ENCODE measurements around the gene UBAP2.
"Not testable (repeated sequence)": the region's sequence is repeated elsewhere in the genome, so short reads cannot be mapped to it uniquely, and the experiment has no call there.

UBAP2 gene

GRCh38 chr9:33962468-33962867 lies 86.2 kb downstream of the UBAP2 start:
- not testable (repeated sequence) for DNase-seq

- DNase-seq: no peak
Measured at GRCh38 chr9:33959725-33960124, 89.0 kb downstream of the UBAP2 start.

GRCh38 chr9:33956544-33956943 lies 92.1 kb downstream of the UBAP2 start:
- no peak for DNase-seq

GRCh38 chr9:33952066-33952465 lies 96.6 kb downstream of the UBAP2 start:
- DNase-seq: no peak

- DNase-seq: no peak
Measured at GRCh38 chr9:33950371-33950770, 98.3 kb downstream of the UBAP2 start.

- DNase-seq: no peak
Measured at GRCh38 chr9:33946779-33947535, 101.7 kb downstream of the UBAP2 start.

GRCh38 chr9:33943389-33943788 lies 105.3 kb downstream of the UBAP2 start:
- no peak for DNase-seq

- no peak for DNase-seq
Measured at GRCh38 chr9:33942471-33943083, 106.1 kb downstream of the UBAP2 start.

- no peak for DNase-seq
Measured at GRCh38 chr9:33939924-33940874, 108.5 kb downstream of the UBAP2 start.

- DNase-seq: no peak
Measured at GRCh38 chr9:33934188-33934878, 114.4 kb downstream of the UBAP2 start.

- DNase-seq: no peak
Measured at GRCh38 chr9:33932078-33932807, 116.4 kb downstream of the UBAP2 start.

- DNase-seq: no peak
Measured at GRCh38 chr9:33931326-33931725, 117.4 kb downstream of the UBAP2 start.

- DNase-seq: no peak
Measured at GRCh38 chr9:33927694-33928093, 121.0 kb downstream of the UBAP2 start.

- no peak for DNase-seq
Measured at GRCh38 chr9:33926746-33927485, 121.8 kb downstream of the UBAP2 start.

GRCh38 chr9:33924978-33925797 lies 123.5 kb downstream of the UBAP2 start:
- DNase-seq: peak in 1 of 2 donors; percentile 36

GRCh38 chr9:33923998-33924701 lies 124.5 kb downstream of the UBAP2 start:
- no peak for DNase-seq

- DNase-seq: no peak
Measured at GRCh38 chr9:33923079-33923478, 125.6 kb downstream of the UBAP2 start.

GRCh38 chr9:33921967-33922895 lies 126.5 kb downstream of the UBAP2 start:
- DNase-seq: peak in 1 of 2 donors; percentile 27

Measured in CD4-positive, alpha-beta T cell treated with Interferon alpha-2 for 1 hour (primary cell).